K562 (cell line): Measurements from ENCODE around the gene MYH9.

ENCODE experiments used
- ESRRA ChIP-seq: fragments of 450-650 bp; IDR thresholded peaks from 2 replicates; pipeline ENCODE4 v1.6.1; 2014; ENCODE audit warnings: low read depth, mild to moderate bottlenecking, moderate library complexity, borderline replicate concordance
- EZH2 ChIP-seq: IDR thresholded peaks from 2 replicates; pipeline ENCODE4 v1.6.1; 2012; ENCODE audit warnings: low read depth, mild to moderate bottlenecking, inconsistent platforms, low read length, borderline replicate concordance
- MXI1 ChIP-seq: IDR thresholded peaks from 2 replicates; pipeline ENCODE4 v1.6.1; 2011; ENCODE audit warnings: low read depth, mild to moderate bottlenecking, improper control_type of control experiment, low read length
- RBBP5 ChIP-seq: fragments of 200-600 bp; sonication (generic); IDR thresholded peaks from 2 replicates; pipeline ENCODE4 v1.6.1; 2012; ENCODE audit warnings: borderline replicate concordance, mild to moderate bottlenecking, low read length, control low read depth, inconsistent platforms; ENCODE audit not compliant: insufficient read depth, poor library complexity, severe bottlenecking

GRCh38 chr22:36297568-36297967, 90.2 kb downstream of the MYH9 start:
- no peak for TF ChIP-seq RBBP5
- no peak for TF ChIP-seq EZH2
- TF ChIP-seq MXI1: no peak
- no peak for TF ChIP-seq ESRRA
